ENCODE data around the gene ODAD4. TPM values are rescaled to one million over a fixed set of nuclear protein-coding genes. Genes with fewer than 3 reads are reported as not detected.
"Not testable (repeated sequence)": the region's sequence is repeated elsewhere in the genome, so short reads cannot be mapped to it uniquely, and the experiment has no call there.

The ODAD4 gene
- polyA plus RNA-seq, 4 donors, result 5.7 to 7.2 (median 6.3) TPM

DNA sequence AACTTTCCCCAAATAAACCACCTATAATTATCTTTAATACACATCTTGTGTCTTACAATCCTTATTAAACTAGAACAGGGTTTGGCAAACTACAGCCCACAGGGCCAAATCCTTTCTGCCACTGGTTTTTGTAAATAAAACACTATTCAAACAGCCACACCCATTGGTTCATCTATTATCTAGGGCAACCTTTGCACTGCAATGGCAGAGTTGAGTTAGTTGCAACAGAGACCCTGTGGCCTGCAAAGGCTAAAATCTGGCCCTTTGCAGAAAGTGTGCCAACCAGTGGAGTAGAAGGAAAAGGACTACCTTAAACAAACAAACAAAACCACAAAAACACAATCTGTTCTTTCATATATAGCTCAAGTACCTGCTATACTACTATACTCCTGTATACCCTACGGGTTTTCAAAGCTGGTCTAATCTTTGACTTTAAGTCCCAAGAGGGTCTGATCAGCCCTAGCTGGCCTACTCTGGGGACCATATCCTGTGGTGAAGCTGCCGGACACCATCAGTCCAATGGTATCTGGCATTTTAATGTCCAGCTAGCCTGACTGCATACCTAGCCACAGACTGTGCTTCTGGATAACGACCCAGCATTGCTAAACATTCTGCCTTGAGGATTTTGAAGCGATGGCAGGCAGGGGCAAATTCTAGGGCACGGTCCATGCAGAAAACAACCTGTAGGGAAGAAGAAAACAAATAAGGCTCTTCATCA is 59.4 kb downstream of the ODAD4 start:
- no peak for DNase-seq (ENCODE audit: low read depth in 4 of 4, low spot score in 3 of 4)

DNA sequence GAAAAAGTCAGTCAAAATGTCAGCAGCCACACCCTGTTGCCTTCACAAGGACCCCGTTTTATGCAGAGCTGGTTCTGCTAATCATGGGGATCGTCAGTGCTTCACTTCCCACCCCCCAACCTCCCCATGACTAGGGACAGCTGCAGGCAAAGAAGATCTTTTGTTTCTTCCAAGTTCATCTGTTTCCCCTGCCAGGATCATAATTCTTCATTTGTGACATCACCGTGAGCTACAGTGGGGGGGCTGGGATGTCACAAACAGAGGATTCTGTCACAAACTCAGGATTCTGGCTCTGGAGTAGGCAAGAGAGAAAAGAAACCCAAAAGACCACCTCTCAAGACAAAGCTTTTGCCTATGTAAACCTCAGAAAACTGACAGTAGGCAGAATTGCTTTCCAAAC is 62.2 kb downstream of the ODAD4 start:
- DNase-seq (ENCODE audit: low read depth in 4 of 4, low spot score in 3 of 4), result no peak

DNA sequence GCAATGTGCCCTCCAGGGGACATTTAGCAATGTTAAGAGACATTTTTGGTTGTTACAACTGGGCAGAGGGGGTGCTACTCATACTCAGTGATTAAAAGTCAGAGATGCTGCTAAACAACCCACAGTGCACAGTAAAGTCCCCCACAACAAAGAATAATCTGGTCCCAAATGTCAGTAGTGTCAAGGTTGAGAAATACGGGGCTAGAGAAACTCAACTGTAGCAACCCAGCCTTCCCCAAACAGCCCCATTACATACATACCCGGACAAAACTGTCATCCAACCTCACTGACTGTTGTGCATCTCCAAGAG is 66.4 kb downstream of the ODAD4 start:
- no peak for DNase-seq (ENCODE audit: low read depth in 4 of 4, low spot score in 3 of 4)

DNA sequence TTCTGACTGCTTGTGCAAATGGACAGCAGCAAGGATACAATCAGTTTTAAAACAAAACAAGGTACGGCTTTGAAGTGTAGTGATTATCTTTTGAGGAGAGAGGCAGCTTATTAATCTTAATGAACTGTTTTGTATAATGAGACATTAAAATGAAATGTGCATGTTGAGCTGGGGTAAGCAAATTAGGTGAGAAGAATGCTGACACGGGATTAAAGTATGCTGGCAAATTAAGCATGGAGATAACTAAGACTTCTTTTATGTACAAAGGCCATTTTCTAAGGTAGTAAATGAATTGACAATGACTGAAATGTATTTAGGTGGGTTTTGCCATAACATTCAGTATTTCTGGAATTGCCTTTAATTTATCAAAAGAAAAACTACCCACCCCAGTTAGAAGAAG is 68.1 kb downstream of the ODAD4 start:
- no peak for DNase-seq (ENCODE audit: low read depth in 4 of 4, low spot score in 3 of 4)

DNA sequence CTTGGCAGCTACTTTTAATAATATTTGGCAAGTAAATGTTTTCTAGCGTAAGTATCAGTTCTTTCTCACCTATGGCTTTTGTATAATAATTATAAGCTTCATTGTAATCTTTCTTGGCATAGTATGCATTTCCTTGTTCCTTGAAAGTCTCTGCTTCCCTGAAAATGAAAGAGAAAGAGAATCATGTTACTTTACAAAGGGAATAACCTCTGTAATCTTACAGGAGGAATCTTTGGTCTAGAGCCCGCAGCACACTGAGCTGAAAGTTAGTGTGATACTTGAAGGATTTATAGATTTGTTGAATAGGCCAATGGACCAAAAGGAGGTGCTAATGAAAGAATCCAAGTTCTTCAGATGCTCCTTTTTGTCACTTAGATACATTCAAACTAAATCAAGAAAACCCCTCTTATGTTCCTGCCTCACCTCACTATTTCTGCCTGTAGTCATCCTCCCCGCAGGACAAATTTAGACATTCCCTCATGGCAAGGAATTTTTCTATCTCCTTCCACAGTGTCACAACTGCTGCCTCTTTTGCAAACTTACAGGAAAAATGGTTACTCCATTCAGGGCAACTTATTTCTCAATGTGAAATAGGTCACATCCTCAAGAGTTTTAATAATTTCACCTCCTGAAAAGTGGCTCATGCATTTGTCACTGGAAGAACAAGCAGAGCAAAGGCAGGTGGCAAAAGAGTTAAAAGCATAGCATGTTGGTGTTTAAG is 70.2 kb downstream of the ODAD4 start:
- DNase-seq (ENCODE audit: low read depth in 4 of 4, low spot score in 3 of 4), result no peak

DNA sequence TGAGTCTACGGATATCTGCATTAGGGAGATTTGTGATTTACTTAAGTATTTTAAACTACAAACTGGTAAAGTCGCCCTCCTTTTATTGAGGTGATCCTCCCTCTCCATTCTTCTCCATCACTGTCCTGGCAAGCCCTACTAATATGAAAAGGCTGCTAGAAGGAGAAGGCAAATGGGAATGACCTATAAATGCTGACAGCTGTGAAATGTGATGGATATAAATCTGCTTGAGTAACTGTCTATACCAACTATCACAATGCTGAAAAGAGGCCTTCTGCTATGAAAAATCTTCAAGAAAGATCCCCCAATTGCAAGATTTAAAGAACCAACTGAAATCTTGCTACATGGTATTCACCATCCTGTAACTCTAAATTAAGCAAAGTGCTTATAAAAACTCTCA is 71.3 kb downstream of the ODAD4 start:
- DNase-seq (ENCODE audit: low read depth in 4 of 4, low spot score in 3 of 4), result no peak

DNA sequence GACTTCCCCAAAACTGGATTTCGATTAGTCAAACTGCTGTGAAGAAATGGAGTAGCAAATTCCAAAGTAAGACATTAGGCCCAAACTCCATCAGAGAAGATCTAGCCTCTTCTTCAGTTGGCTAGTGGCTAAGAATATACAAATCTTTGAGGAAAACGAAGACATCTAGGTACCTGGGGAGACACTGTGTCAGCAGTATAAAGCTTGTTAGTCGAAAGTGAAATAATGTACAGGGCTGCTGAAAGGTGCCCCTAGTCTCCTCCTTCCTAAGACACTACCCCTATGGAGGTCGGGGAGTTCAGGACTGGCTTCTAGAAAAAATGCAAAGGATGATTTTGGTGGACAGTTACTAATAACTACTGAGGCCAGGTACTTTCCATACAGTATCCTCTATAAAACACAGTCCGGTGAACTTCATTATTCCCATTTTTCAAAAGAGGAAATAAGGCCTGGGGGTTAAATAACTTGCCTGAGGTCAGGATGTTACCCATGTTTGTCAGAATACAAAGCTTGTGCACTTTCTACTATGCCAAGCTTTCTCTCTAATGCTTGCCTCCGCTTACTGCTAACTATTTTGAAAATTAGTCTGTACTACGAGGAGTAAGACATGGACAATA is 71.9 kb downstream of the ODAD4 start:
- DNase-seq (ENCODE audit: low read depth in 4 of 4, low spot score in 3 of 4), result no peak

DNA sequence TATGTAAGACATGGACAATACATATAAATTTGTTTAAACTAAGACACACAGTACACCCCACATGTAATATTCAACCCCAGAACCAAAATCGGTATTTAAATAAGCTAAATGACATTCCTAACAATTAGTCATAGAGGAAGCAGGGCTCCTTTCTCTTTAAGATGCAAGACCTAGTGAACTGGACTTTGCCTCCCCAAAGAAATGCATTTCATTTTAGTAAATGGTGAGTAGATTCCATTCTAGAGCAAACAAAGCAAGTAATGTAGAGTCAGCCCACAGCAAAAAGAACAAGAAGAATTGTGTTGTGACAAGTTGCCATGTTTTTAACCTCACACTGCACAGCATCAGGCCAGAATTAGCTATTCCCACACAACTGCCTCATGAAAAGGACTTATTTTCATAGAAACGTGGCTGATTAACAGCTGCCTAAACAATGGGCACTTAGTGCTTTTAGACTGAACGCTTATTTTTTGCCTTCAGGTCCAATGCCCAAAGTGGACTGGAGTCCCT is 72.4 kb downstream of the ODAD4 start:
- DNase-seq (ENCODE audit: low read depth in 4 of 4, low spot score in 3 of 4), result no peak

DNA sequence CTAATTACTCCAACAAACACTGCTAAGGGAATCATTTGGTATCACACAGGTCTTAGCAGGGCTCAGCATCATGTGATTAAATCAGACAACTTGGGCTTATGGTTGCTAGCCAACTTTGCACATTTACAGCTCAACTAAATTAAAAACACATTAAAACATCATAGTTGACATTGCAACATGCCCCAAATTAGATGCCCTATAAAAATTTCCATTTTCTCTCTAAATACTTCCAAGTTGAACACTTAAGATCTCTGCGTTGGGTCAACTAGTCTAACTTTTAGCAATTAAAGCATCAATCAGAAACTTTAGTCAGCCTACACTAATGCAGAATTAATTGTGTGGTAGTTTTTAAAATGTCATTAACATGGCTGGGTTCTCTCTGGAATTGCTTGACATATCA is 74.7 kb downstream of the ODAD4 start:
- DNase-seq (ENCODE audit: low read depth in 4 of 4, low spot score in 3 of 4), result no peak

DNA sequence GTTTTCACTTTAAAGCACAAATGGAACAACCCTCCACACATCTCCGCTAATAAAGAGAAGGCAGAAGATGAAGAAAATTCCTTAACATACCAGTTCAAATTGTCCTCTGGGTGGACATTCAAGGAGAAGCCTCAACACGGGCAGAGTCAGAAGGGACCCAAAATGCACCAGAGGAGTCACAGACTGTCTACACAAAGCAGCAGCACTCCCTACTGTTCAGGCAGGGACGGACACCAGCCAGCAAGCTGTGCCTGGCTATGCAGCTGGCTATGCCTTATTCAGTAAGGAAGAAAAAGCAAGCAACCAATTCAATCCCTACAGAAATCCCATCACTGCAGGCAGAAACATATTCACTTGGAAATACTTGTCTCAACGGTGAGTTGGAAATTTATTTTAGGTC is 78.8 kb downstream of the ODAD4 start:
- DNase-seq (ENCODE audit: low read depth in 4 of 4, low spot score in 3 of 4), result no peak

DNA sequence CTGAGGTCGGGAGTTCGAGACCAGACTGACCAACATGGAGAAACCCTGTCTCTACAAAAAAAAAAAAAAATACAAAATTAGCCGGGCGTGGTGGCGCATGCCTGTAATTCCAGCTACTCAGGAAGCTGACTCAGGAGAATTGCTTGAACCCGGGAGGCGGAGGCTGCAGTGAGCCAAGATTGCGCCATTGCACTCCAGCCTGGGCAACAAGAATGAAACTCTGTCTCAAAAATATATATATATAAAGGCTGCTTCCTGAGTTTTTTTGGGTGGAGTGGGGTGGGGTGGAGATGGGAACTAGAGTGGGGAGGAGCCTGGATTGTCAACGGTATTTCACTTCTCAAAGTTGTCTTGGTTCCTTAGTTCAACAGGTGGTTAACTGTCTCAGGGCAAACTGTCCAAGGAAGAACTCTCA is 79.9 kb downstream of the ODAD4 start:
- DNase-seq (ENCODE audit: low read depth in 4 of 4, low spot score in 3 of 4), result not testable (repeated sequence)

DNA sequence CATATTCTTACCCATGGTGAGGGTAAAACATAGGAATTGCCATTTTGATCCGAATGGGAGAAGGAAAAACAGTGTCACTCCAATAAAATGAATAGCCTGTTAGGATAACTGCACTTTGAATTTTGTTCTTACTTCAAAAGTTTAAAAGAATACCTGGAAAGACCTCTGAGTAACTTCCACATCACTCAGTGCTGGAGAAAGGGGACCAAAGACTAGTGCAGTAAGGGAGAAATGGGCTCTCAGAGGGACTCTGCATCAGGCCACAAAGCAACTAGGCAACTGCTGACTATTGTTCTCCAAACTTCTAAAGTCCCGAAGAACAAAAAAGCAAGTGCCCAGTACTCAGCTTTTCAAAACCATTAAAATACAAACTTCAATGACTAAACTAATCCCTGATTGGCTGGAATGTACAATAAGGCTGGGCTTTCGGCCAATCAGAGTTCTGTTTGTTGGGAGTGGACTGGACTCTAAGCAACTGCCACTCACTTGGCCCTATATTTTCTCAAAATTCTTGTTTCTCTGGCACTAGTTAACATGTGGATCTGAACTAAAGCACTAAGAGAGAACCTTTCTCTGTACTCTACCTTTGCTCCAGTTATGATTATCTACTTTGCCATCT is 80.6 kb downstream of the ODAD4 start:
- no peak for DNase-seq (ENCODE audit: low read depth in 4 of 4, low spot score in 3 of 4)

DNA sequence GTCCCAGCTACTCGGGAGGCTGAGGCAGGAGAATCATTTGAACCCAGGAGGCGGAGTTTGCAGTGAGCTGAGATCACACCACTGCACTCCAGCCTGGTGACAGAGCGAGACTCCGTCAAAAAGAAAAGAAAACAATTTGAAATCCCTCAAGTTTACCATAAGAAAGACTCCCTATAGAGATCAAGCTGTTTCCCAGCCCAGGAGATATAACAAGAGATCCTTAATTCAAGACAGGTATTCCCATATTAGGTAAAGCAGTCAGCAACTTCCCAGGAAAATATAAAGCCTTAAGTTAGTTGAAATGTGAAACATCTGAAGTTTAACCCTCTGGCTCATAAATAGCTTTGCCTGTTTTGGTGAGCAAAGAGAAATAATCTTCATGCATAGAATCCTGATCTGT is 81.9 kb downstream of the ODAD4 start:
- DNase-seq (ENCODE audit: low read depth in 4 of 4, low spot score in 3 of 4), result not testable (repeated sequence)

DNA sequence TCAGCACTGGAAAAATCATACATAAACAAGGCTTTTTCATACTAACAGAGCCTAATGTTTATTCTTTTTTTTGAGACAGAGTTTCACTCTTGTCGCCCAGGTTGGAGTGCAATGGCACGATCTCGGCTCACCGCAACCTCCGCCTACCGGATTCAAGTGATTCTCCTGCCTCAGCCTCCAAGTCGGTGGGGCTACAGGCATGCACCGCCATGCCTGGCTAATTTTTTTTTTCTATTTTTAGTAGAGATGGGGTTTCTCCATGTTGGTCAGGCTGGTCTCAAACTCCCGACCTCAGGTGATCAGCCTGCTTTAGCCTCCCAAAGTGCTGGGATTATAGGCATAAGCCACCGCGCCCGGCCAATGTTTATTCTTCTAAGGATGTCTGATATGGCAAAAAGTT is 83.3 kb downstream of the ODAD4 start:
- DNase-seq (ENCODE audit: low read depth in 4 of 4, low spot score in 3 of 4), result not testable (repeated sequence)

Other genes starting within 250 kb of the ODAD4 start
- 100 to 1,000 TPM; 762 to 798 (median 768) TPM for gene EIF1, start 241.7 kb upstream of the ODAD4 start, polyA plus RNA-seq (ENCODE audit: insufficient read length in 4 of 4)
- not detected for gene GAST, start 218.3 kb upstream of the ODAD4 start, polyA plus RNA-seq (ENCODE audit: insufficient read length in 4 of 4)
- 1 to 10 TPM in 1 of 4 donors, under 1 TPM in 3; 0.86 to 1.1 (median 0.94) TPM for gene HAP1, start 196.0 kb upstream of the ODAD4 start, polyA plus RNA-seq (ENCODE audit: insufficient read length in 4 of 4)
- gene JUP, start 143.9 kb upstream of the ODAD4 start, polyA plus RNA-seq (ENCODE audit: insufficient read length in 4 of 4), result 100 to 1,000 TPM; 200 to 246 (median 211) TPM
- 10 to 100 TPM; 35.0 to 47.0 (median 41.4) TPM for gene P3H4, start 118.7 kb upstream of the ODAD4 start, polyA plus RNA-seq (ENCODE audit: insufficient read length in 4 of 4)
- gene FKBP10, start 117.6 kb upstream of the ODAD4 start, polyA plus RNA-seq (ENCODE audit: insufficient read length in 4 of 4), result 100 to 1,000 TPM; 142 to 160 (median 146) TPM
- 100 to 1,000 TPM in 2 of 4 donors, 10 to 100 TPM in 2; 93.4 to 124 (median 102) TPM for gene NT5C3B, start 94.4 kb upstream of the ODAD4 start, polyA plus RNA-seq (ENCODE audit: insufficient read length in 4 of 4)
- gene KLHL10, start 92.8 kb upstream of the ODAD4 start, polyA plus RNA-seq (ENCODE audit: insufficient read length in 4 of 4), result under 1 TPM; 0.18 to 0.34 (median 0.29) TPM
- 1 to 10 TPM; 7.2 to 9.5 (median 8.7) TPM for gene KLHL11, start 65.2 kb upstream of the ODAD4 start, polyA plus RNA-seq (ENCODE audit: insufficient read length in 4 of 4)
- gene ACLY, start 11.7 kb upstream of the ODAD4 start, polyA plus RNA-seq (ENCODE audit: insufficient read length in 4 of 4), result 10 to 100 TPM; 81.0 to 91.3 (median 91.1) TPM
- gene CNP, start 36.2 kb downstream of the ODAD4 start, polyA plus RNA-seq (ENCODE audit: insufficient read length in 4 of 4), result 10 to 100 TPM; 63.0 to 80.3 (median 68.1) TPM
- gene DNAJC7, start 86.8 kb downstream of the ODAD4 start, polyA plus RNA-seq (ENCODE audit: insufficient read length in 4 of 4), result 100 to 1,000 TPM; 134 to 148 (median 138) TPM
- gene NKIRAS2, start 89.5 kb downstream of the ODAD4 start, polyA plus RNA-seq (ENCODE audit: insufficient read length in 4 of 4), result 10 to 100 TPM; 51.2 to 63.5 (median 53.3) TPM
- gene C17orf113, start 120.0 kb downstream of the ODAD4 start, polyA plus RNA-seq (ENCODE audit: insufficient read length in 4 of 4), result 1 to 10 TPM; 3.7 to 4.1 (median 3.9) TPM
- 1 to 10 TPM; 5.6 to 7.4 (median 6.4) TPM for gene ZNF385C, start 167.9 kb downstream of the ODAD4 start, polyA plus RNA-seq (ENCODE audit: insufficient read length in 4 of 4)
- 1 to 10 TPM; 7.1 to 9.5 (median 8.8) TPM for gene DHX58, start 182.1 kb downstream of the ODAD4 start, polyA plus RNA-seq (ENCODE audit: insufficient read length in 4 of 4)
- 10 to 100 TPM; 55.7 to 68.5 (median 57.1) TPM for gene KAT2A, start 190.8 kb downstream of the ODAD4 start, polyA plus RNA-seq (ENCODE audit: insufficient read length in 4 of 4)
- gene HSPB9, start 192.2 kb downstream of the ODAD4 start, polyA plus RNA-seq (ENCODE audit: insufficient read length in 4 of 4), result under 1 TPM; 0.14 to 0.31 (median 0.21) TPM
- gene RAB5C, start 224.4 kb downstream of the ODAD4 start, polyA plus RNA-seq (ENCODE audit: insufficient read length in 4 of 4), result 100 to 1,000 TPM; 131 to 164 (median 140) TPM